Keratinocyte (primary cell): Measurements from ENCODE around the gene GCFC2.

Experiments
- CTCF ChIP-seq, 3 experiments: IDR thresholded peaks in 1 of 3; conservative IDR thresholded peaks in 1 of 3; optimal IDR thresholded peaks in 1 of 3; 2 replicates in 2 of 3; 3 replicates in 1 of 3; pipeline versions ENCODE3 to v1.5.1; 2011; ENCODE audit warnings: low read length in 3 of 3, mild to moderate bottlenecking in 3 of 3, moderate library complexity in 2 of 3, control low read depth in 1 of 3, inconsistent platforms in 1 of 3; ENCODE audit not compliant: insufficient read depth in 2 of 3; ENCODE audit errors: extremely low read depth in 1 of 3
- EZH2 ChIP-seq: IDR thresholded peaks from one replicate; pipeline ENCODE4 v1.6.1; 2012; ENCODE audit warnings: inconsistent platforms, mild to moderate bottlenecking, low read length, moderate library complexity

- TF ChIP-seq CTCF (optimal IDR thresholded peaks at IDR 0.05 in 1 of 3, IDR thresholded peaks at IDR 0.05 in 1 of 3, conservative IDR thresholded peaks at IDR 0.05 in 1 of 3; ENCODE audit: extremely low read depth in 1 of 3, insufficient read depth in 2 of 3, low read length in 3 of 3) (peak in 1 of 3 experiments; percentile 25), EZH2 (no peak)
Observed at GRCh38 chr2:75654012-75654411, 56.7 kb downstream of the GCFC2 start.
